Measurements from ENCODE around the gene CXCL13.

- no peak for TF ChIP-seq POLR2A (IDR thresholded peaks at IDR 0.05)
- no peak for TF ChIP-seq POLR2AphosphoS5 (IDR thresholded peaks at IDR 0.05)
- TF ChIP-seq, protein P1, sequence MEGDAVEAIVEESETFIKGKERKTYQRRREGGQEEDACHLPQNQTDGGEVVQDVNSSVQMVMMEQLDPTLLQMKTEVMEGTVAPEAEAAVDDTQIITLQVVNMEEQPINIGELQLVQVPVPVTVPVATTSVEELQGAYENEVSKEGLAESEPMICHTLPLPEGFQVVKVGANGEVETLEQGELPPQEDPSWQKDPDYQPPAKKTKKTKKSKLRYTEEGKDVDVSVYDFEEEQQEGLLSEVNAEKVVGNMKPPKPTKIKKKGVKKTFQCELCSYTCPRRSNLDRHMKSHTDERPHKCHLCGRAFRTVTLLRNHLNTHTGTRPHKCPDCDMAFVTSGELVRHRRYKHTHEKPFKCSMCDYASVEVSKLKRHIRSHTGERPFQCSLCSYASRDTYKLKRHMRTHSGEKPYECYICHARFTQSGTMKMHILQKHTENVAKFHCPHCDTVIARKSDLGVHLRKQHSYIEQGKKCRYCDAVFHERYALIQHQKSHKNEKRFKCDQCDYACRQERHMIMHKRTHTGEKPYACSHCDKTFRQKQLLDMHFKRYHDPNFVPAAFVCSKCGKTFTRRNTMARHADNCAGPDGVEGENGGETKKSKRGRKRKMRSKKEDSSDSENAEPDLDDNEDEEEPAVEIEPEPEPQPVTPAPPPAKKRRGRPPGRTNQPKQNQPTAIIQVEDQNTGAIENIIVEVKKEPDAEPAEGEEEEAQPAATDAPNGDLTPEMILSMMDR (IDR thresholded peaks at IDR 0.05) = no peak
Measured at GRCh38 chr4:77635876-77636275, 30.3 kb downstream of the CXCL13 start.
